Type B pancreatic cell (in vitro differentiated cells): ENCODE data around the gene TLE2. TPM values are rescaled to one million over a fixed set of nuclear protein-coding genes. Genes with fewer than 3 reads are reported as not detected.

ENCODE experiments used
- DNase-seq: peaks from one replicate; pipeline ENCODE4 v3.0.0; 2021; ENCODE audit warnings: mixed read lengths; ENCODE audit not compliant: unreplicated experiment; ENCODE audit errors: extremely low spot score
- H3K27ac Mint-ChIP-seq: 2 replicates; pipeline ENCODE4 v1.8.0; 2021; ENCODE audit warnings: mild to moderate bottlenecking, mixed read lengths
- H3K27me3 Mint-ChIP-seq: 2 replicates; pipeline ENCODE4 v1.8.0; 2021; ENCODE audit warnings: mixed read lengths
- H3K36me3 Mint-ChIP-seq: 2 replicates; pipeline ENCODE4 v1.8.0; 2021; ENCODE audit warnings: mixed read lengths
- H3K4me1 Mint-ChIP-seq: one replicate; pipeline ENCODE4 v1.8.0; 2021; ENCODE audit warnings: mixed read lengths; ENCODE audit not compliant: unreplicated experiment
- H3K4me3 Mint-ChIP-seq: 2 replicates; pipeline ENCODE4 v1.8.0; 2021; ENCODE audit warnings: mild to moderate bottlenecking, mixed read lengths
- H3K9me3 Mint-ChIP-seq: 2 replicates; pipeline ENCODE4 v1.8.0; 2021; ENCODE audit warnings: mixed read lengths
- total RNA-seq: library from RNA; stranded (reverse); gene quantifications from 2 replicates; pipeline ENCODE4 v1.2.1, GENCODE V29; 2021; ENCODE audit warnings: low replicate concordance
- TF ChIP-seq, protein P1 (sequence below): fragments of 200-600 bp; sonication (generic); conservative IDR thresholded peaks from 2 replicates; pipeline ENCODE4 v1.5.0; 2021; ENCODE audit warnings: antibody characterized with exemption, mild to moderate bottlenecking

TLE2 gene
- total RNA-seq, 1 donor from 2014 or later: 37.7 TPM

DNA sequence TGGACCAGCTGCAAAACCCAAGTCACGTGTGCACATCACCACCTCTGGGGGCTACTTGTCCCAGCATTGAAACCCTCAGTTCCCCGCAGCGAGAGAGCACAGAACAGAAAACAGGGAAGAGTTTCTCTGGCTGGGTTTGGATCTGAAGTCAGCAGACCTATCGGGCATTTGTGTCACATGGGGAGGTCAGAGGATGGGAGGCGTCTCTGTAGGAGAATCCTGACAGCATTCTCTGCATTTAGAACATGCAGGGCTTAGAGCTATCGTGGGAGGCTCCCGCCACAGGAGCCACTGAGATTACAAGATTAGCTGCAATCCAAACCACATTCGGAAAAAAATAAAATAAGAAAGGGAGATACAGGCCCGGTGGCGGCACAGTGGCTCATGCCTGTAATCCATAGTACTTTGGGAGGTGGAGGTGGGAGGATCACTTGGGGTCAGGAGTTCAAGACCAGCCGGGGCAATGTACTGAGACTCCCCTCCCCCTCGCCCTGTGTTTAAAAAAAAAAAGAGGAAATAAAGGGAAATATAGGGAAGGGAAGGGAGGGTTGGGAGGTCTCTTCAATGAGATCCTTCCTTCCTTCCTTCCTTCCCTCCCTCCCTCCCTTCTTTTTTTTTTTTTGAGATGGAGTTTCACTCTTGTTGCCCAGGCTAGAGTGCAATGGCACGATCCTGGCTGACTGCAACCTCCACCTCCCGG, 54.6 kb downstream of the TLE2 start:
- Mint-ChIP-seq H3K4me1 (peaks cover 15% of the 10 kb centered on the region), H3K9me3 (no peaks in the 10 kb centered on the region), H3K4me3 (peak overlapping the region; percentile 71), H3K27ac (no peak overlapping the region), H3K36me3 (no peaks in the 10 kb centered on the region), H3K27me3 (peaks cover 13% of the 10 kb centered on the region)
- DNase-seq: no peak
- TF ChIP-seq, protein P1, sequence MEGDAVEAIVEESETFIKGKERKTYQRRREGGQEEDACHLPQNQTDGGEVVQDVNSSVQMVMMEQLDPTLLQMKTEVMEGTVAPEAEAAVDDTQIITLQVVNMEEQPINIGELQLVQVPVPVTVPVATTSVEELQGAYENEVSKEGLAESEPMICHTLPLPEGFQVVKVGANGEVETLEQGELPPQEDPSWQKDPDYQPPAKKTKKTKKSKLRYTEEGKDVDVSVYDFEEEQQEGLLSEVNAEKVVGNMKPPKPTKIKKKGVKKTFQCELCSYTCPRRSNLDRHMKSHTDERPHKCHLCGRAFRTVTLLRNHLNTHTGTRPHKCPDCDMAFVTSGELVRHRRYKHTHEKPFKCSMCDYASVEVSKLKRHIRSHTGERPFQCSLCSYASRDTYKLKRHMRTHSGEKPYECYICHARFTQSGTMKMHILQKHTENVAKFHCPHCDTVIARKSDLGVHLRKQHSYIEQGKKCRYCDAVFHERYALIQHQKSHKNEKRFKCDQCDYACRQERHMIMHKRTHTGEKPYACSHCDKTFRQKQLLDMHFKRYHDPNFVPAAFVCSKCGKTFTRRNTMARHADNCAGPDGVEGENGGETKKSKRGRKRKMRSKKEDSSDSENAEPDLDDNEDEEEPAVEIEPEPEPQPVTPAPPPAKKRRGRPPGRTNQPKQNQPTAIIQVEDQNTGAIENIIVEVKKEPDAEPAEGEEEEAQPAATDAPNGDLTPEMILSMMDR: no peak

DNA sequence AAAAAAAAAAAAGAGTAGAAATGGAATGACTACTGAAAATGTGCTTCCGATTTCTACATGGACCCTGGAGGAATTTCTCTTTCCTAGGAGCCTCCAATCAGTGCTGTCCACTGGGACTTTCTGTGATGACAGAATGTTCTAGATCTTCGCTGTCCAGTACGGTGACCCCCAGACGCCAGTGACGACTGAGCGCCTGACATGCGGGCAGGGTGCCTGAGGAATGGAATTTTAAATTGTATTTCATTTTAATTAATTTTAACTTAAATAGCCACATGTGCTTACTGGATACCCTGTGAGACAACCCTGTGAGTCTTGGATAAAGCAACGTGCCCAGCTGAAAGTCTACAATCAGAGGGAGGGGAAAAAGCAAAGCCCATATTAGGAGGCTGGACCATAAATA, 55.9 kb downstream of the TLE2 start:
- no peaks in the 10 kb centered on the region for H3K36me3 Mint-ChIP-seq
- peaks cover 15% of the 10 kb centered on the region for H3K4me1 Mint-ChIP-seq
- DNase-seq: no peak

DNA sequence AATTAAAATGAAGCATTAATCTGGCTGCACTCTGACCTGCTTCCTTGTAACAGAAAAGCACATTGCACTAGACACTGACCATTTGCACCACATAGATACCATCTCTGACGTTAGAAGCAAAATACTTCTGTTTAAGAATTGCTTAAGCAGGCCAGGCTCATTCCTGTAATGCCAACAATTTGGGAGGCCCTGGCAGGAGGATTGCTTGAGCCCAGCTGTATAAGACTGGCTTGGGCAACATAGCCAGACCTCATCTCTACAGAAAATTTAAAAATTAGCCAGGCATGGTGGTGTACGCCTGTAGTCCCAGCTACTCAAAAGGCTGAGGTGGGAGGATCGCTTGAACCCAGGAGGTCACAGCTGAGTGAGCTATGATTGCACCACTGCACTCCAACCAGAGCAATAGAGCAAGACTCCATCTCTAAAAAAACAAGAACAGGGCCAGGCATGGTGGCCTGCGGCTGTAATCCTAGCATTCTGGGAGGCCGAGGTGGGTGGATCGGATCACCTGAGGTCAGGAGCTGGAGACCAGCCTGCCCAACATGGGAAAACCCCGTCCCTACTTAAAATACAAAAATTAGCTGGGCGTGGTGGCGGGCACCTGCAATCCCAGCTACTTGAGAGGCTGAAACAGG, 58.8 kb downstream of the TLE2 start:
- no peak overlapping the region for H3K27ac Mint-ChIP-seq
- no peaks in the 10 kb centered on the region for H3K36me3 Mint-ChIP-seq
- H3K27me3 Mint-ChIP-seq: peaks cover 5% of the 10 kb centered on the region
- peaks cover 6% of the 10 kb centered on the region for H3K4me1 Mint-ChIP-seq
- TF ChIP-seq, protein P1: no peak
- no peaks in the 10 kb centered on the region for H3K9me3 Mint-ChIP-seq
- no peak overlapping the region for H3K4me3 Mint-ChIP-seq
- no peak for DNase-seq

More for the DNA sequence above, 55.9 kb downstream of the TLE2 start:
- Mint-ChIP-seq H3K27ac (no peak overlapping the region), H3K4me3 (no peak overlapping the region), H3K9me3 (no peaks in the 10 kb centered on the region), H3K27me3 (peaks cover 13% of the 10 kb centered on the region)
- TF ChIP-seq, protein P1: no peak

DNA sequence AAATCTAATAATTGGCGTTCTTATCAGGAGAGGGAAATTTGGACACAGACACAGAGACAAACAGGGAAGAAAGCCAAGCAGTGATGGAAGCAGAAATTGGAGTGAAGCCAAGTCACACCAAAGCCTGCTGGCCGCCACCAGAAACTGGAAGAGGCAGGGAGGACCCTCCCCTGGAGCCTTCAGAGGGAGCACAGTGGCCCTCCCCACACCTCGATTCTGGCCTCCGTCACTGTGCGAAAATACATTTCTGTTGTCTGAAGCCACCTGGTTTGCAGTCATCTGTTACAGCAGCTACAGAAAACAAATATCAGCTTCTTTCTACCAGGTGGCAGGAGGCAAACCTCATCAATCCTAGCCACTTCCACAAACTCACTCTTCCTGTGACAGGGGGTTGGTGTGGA, 60.0 kb downstream of the TLE2 start:
- peak overlapping the region; percentile 62 for H3K27ac Mint-ChIP-seq

DNA sequence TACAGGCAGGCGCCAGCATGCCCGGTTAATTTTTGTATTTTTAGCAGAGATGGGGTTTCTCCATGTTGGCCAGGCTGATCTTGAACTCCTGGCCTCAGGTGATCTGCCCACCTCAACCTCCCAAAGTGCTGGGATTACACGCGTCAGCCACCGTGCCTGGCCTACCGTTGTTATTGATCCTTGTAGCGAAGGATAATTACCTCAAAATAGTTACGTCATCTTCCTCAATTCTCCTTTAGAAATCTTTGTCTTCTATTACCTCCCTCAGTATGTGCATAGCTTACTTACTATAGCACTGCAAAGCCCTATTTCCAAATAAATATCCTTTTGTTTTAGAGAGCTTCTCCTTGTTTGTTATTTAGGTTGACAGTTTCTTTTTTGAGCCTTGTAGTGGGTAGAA, 61.1 kb downstream of the TLE2 start:
- DNase-seq: no peak
- H3K4me3 Mint-ChIP-seq: no peak overlapping the region
- no peaks in the 10 kb centered on the region for H3K27me3 Mint-ChIP-seq
- no peaks in the 10 kb centered on the region for H3K36me3 Mint-ChIP-seq
- H3K4me1 Mint-ChIP-seq: no peaks in the 10 kb centered on the region
- no peak overlapping the region for H3K27ac Mint-ChIP-seq
- no peaks in the 10 kb centered on the region for H3K9me3 Mint-ChIP-seq
- TF ChIP-seq, protein P1: no peak

More for the DNA sequence above, 60.0 kb downstream of the TLE2 start:
- Mint-ChIP-seq H3K36me3 (no peaks in the 10 kb centered on the region), H3K4me3 (peak overlapping the region; percentile 47), H3K9me3 (no peaks in the 10 kb centered on the region), H3K4me1 (peaks cover under 1% of the 10 kb centered on the region), H3K27me3 (peaks cover under 1% of the 10 kb centered on the region)
- TF ChIP-seq, protein P1: no peak
- no peak for DNase-seq
